HepG2 (cell line): Measurements from ENCODE around the gene IGF2BP3. TPM values are rescaled to one million over a fixed set of nuclear protein-coding genes. Genes with fewer than 3 reads are reported as not detected.

Experiments
- ATF7-NPFF ChIP-seq: sonication (generic); formaldehyde crosslinking; IDR thresholded peaks from 2 replicates; pipeline ENCODE4 v1.8.1; 2023; ENCODE audit warnings: mild to moderate bottlenecking, low read depth, missing genetic modification reagents, moderate library complexity
- BORCS8-MEF2B ChIP-seq: sonication (generic); formaldehyde crosslinking; IDR thresholded peaks from 2 replicates; pipeline ENCODE4 v1.8.0; 2022; ENCODE audit warnings: mild to moderate bottlenecking, missing genetic modification reagents
- CC2D1A ChIP-seq: sonication (generic); formaldehyde crosslinking; IDR thresholded peaks from 2 replicates; pipeline ENCODE4 v1.8.1; 2023; ENCODE audit warnings: mild to moderate bottlenecking, missing genetic modification reagents
- DR1 ChIP-seq: sonication (generic); formaldehyde crosslinking; IDR thresholded peaks from 2 replicates; pipeline ENCODE4 v1.8.0; 2021; ENCODE audit warnings: mild to moderate bottlenecking, missing genetic modification reagents, inconsistent platforms
- DRAP1 ChIP-seq: IDR thresholded peaks from 2 replicates; pipeline ENCODE4 v1.6.1; 2016; ENCODE audit warnings: missing genetic modification reagents, missing compliant biosample characterization
- ELF4 ChIP-seq: sonication (generic); formaldehyde crosslinking; IDR thresholded peaks from 2 replicates; pipeline ENCODE4 v1.5.0; 2020; ENCODE audit warnings: missing genetic modification reagents, mild to moderate bottlenecking, moderate library complexity, borderline replicate concordance
- FOXK2 ChIP-seq: fragments of 450-650 bp; IDR thresholded peaks from 2 replicates; pipeline ENCODE4 v1.6.1; 2016
- IKZF1 ChIP-seq: fragments of 450-650 bp; IDR thresholded peaks from 2 replicates; pipeline ENCODE4 v1.7.1; 2016
- KDM1A ChIP-seq: IDR thresholded peaks from 2 replicates; pipeline ENCODE4 v1.6.1; 2016; ENCODE audit warnings: missing compliant biosample characterization
- LCORL ChIP-seq, 2 experiments: fragments of 450-650 bp in 1 of 2; sonication (generic) in 1 of 2; formaldehyde crosslinking in 1 of 2; IDR thresholded peaks; 2 replicates each; pipeline versions ENCODE4 v1.5.0 to v1.6.1; 2017 to 2020; ENCODE audit warnings: antibody characterized with exemption in 1 of 2, missing genetic modification reagents in 1 of 2
- MTA1 ChIP-seq: sonication (generic); formaldehyde crosslinking; IDR thresholded peaks from 2 replicates; pipeline ENCODE4 v1.4.0; 2020; ENCODE audit warnings: missing genetic modification reagents, mild to moderate bottlenecking, borderline replicate concordance
- MTF2 ChIP-seq: sonication (generic); formaldehyde crosslinking; IDR thresholded peaks from 2 replicates; pipeline ENCODE4 v1.5.0; 2020; ENCODE audit warnings: missing genetic modification reagents, borderline replicate concordance
- NFYB ChIP-seq: sonication (generic); formaldehyde crosslinking; IDR thresholded peaks from 2 replicates; pipeline ENCODE4 v1.4.0; 2020; ENCODE audit warnings: missing genetic modification reagents
- PCBP1 ChIP-seq: fragments of 200-400 bp; formaldehyde crosslinking; IDR thresholded peaks from 2 replicates; pipeline ENCODE4 v1.6.1; 2017; ENCODE audit warnings: mild to moderate bottlenecking, low read depth, low read length, borderline replicate concordance
- POLR2G ChIP-seq: fragments of 200-400 bp; formaldehyde crosslinking; IDR thresholded peaks from 2 replicates; pipeline ENCODE4 v1.6.1; 2018; ENCODE audit warnings: mild to moderate bottlenecking, low read depth, low read length, moderate library complexity
- SKIL ChIP-seq: sonication (generic); formaldehyde crosslinking; IDR thresholded peaks from 2 replicates; pipeline ENCODE4 v1.8.0; 2022; ENCODE audit warnings: missing genetic modification reagents, mild to moderate bottlenecking, moderate library complexity, borderline replicate concordance
- STAT5B ChIP-seq: sonication (generic); formaldehyde crosslinking; IDR thresholded peaks from 2 replicates; pipeline ENCODE4 v1.4.0; 2020; ENCODE audit warnings: missing genetic modification reagents
- ZNF12 ChIP-seq: sonication (generic); formaldehyde crosslinking; IDR thresholded peaks from 2 replicates; pipeline ENCODE4 v1.5.0; 2020; ENCODE audit warnings: missing genetic modification reagents
- ZNF180 ChIP-seq: sonication (generic); formaldehyde crosslinking; IDR thresholded peaks from 2 replicates; pipeline ENCODE4 v1.4.0; 2020; ENCODE audit warnings: low read depth, missing genetic modification reagents, borderline replicate concordance
- ZNF326 ChIP-seq: sonication (generic); formaldehyde crosslinking; IDR thresholded peaks from 2 replicates; pipeline ENCODE4 v1.4.0; 2020; ENCODE audit warnings: missing genetic modification reagents, borderline replicate concordance
- ZNF331 ChIP-seq: sonication (generic); formaldehyde crosslinking; IDR thresholded peaks from 2 replicates; pipeline ENCODE4 v1.4.0; 2020; ENCODE audit warnings: missing genetic modification reagents
- ZNF431 ChIP-seq: sonication (generic); formaldehyde crosslinking; IDR thresholded peaks from 2 replicates; pipeline ENCODE4 v1.9.0; 2022; ENCODE audit warnings: missing genetic modification reagents, low read depth, mild to moderate bottlenecking, borderline replicate concordance
- ZNF761 ChIP-seq: sonication (generic); formaldehyde crosslinking; conservative IDR thresholded peaks from 2 replicates; pipeline ENCODE4 v1.4.0; 2020; ENCODE audit warnings: mild to moderate bottlenecking, missing genetic modification reagents
- ZNF782 ChIP-seq: sonication (generic); formaldehyde crosslinking; IDR thresholded peaks from 2 replicates; pipeline ENCODE4 v1.4.0; 2020; ENCODE audit warnings: missing genetic modification reagents, mild to moderate bottlenecking, borderline replicate concordance
- polyA plus RNA-seq, 8 experiments: library from polyadenylated mRNA; depleted of rRNA in 3 of 8; stranded (reverse) in 7 of 8; unstranded in 1 of 8; fragments of >200 nt; fragmentation: Illumina TruSeq in 4 of 8; extraction: Trizol in 4 of 8; gene quantifications; 2 replicates each; pipeline versions ENCODE4 v1.2.1 to v1.2.3, GENCODE V29; 2011 to 2016; ENCODE audit warnings: low read depth in 4 of 8, missing spikeins in 1 of 8, mixed read lengths in 1 of 8; ENCODE audit not compliant: insufficient read depth in 1 of 8
- total RNA-seq, 5 experiments: library from RNA; depleted of rRNA; stranded (reverse); fragments of >200 nt; fragmentation: Illumina TruSeq; extraction: Trizol; gene quantifications; 2 replicates each; pipeline ENCODE4 v1.2.3, GENCODE V29; 2016; ENCODE audit warnings: low read depth in 1 of 5
- TF ChIP-seq, protein P1 (sequence below): sonication (generic); formaldehyde crosslinking; IDR thresholded peaks from 2 replicates; pipeline ENCODE4 v1.9.0; 2021; ENCODE audit warnings: missing genetic modification reagents, borderline replicate concordance

The IGF2BP3 gene
- total and polyA plus RNA-seq, 2 of the 13 experiments (the other 11 are each of a cell fraction or from before 2014, with no cell fraction given) = 37.7 to 39.5 TPM

DNA sequence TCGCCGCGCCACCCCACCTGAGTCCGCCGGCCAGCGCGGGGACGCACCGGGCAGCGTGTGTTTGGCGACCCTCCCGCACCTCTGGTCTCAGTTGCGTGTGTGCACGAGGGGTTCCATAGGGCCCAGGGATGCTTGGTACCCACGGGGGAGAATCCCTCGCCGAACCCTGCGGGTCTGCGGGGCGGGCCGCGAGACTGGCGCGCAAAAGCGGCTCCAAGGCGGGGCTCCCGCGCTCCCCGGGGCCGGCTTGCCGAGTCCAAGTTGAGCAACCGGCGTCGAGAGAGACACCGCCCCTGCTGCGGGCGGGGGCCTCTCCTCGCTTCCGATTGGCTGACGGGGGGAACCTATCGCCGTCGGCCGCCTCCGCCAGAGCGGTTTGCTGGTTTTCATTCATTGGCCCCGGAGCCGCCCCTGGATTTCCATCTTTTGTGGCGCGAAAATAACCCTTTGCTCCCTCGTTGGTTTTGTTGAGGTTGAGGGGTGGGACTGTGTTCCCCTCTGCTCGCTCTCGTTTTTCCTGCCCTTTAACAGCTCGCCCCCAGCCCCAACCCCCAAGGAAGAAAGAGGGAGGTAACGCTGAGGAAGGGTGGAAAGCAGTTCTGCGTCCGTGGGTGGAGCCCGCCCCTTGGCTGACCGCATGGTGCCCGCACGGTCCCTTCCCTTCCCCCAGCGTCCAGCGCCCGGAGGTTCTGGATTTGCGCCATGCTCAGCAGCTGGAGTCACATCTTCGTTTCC, 4.0 kb upstream of the IGF2BP3 start (continued):
- TF ChIP-seq ZNF782 (CRISPR knock-in tag) (peak; percentile 31; the same call in 1 of the 2 replicates), MTA1 (CRISPR knock-in tag) (peak; percentile 80; the same call in 1 of the 2 replicates), LCORL (IDR thresholded peaks at IDR 0.05) (no peak; the same call in 1 of the 2 replicates), LCORL (CRISPR knock-in tag; IDR thresholded peaks at IDR 0.05) (peak; percentile 67; the same call in 1 of the 2 replicates), FOXK2 (0 out of 2 replicates have a peak, but pooled peaks have one; percentile 10), ELF4 (CRISPR knock-in tag) (0 out of 2 replicates have a peak, but pooled peaks have one; percentile 62), ZNF180 (peak; percentile 68), ZNF331 (CRISPR knock-in tag) (peak; percentile 53; the same call in 1 of the 2 replicates), POLR2G (peak; percentile 86), ZNF431 (CRISPR knock-in tag) (peak; percentile 88; the same call in 1 of the 2 replicates), ZNF761 (CRISPR knock-in tag) (peak; percentile 87; the same call in 1 of the 2 replicates), PCBP1 (0 out of 2 replicates have a peak, but pooled peaks have one; percentile 60), STAT5B (CRISPR knock-in tag) (no peak), ZNF326 (CRISPR knock-in tag) (no peak), DR1 (peak; percentile 57; the same call in 1 of the 2 replicates), SKIL (peak; percentile 51; the same call in 1 of the 2 replicates), MTF2 (CRISPR knock-in tag) (no peak), ATF7-NPFF (peak; percentile 82), CC2D1A (no peak), DRAP1 (CRISPR knock-in tag) (peak; percentile 58), ZNF12 (CRISPR knock-in tag) (no peak), NFYB (CRISPR knock-in tag) (peak; percentile 88), IKZF1 (no peak), BORCS8-MEF2B (CRISPR knock-in tag) (peak; percentile 78), KDM1A (peak; percentile 17; the same call in 1 of the 2 replicates)
- TF ChIP-seq, protein P1, sequence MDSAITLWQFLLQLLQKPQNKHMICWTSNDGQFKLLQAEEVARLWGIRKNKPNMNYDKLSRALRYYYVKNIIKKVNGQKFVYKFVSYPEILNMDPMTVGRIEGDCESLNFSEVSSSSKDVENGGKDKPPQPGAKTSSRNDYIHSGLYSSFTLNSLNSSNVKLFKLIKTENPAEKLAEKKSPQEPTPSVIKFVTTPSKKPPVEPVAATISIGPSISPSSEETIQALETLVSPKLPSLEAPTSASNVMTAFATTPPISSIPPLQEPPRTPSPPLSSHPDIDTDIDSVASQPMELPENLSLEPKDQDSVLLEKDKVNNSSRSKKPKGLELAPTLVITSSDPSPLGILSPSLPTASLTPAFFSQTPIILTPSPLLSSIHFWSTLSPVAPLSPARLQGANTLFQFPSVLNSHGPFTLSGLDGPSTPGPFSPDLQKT (CRISPR knock-in tag) = no peak
